Common myeloid progenitor, CD34-positive (primary cell): ENCODE results near the gene ARHGEF39.

ENCODE experiments used
- CTCF ChIA-PET: fragments of 350-600 bp; sonication (Branson Sonifier 250); formaldehyde crosslinking; loops from one replicate; lab custom pipeline; 2021; ENCODE audit warnings: antibody characterized with exemption; lab: Charles Lee
- POLR2A ChIA-PET: fragments of 350-600 bp; sonication (Branson Sonifier 250); formaldehyde crosslinking; loops from one replicate; lab custom pipeline; 2021; ENCODE audit warnings: antibody characterized with exemption; lab: Charles Lee
- DNase-seq, 3 donors: peaks; one replicate each; pipeline versions ENCODE4 v3.0.0 to v3.0.0-alpha.2; 2013
- H3K27ac ChIP-seq, 2 experiments: 1 replicate in 1 of 2; 2 replicates in 1 of 2; pipeline ENCODE4 v1.7.0; 2013; ENCODE audit warnings: inconsistent platforms in 2 of 2, low read length in 2 of 2, mild to moderate bottlenecking in 2 of 2, low read depth in 1 of 2, moderate library complexity in 1 of 2; ENCODE audit not compliant: severe bottlenecking in 2 of 2, insufficient read depth in 1 of 2, poor library complexity in 1 of 2
- H3K27me3 ChIP-seq, 5 experiments: replicated peaks in 2 of 5; 1 replicate in 3 of 5; 2 replicates in 2 of 5; pipeline versions ENCODE4 v1.6.1 to v1.7.0; 2013; ENCODE audit warnings: low read length in 4 of 5, mild to moderate bottlenecking in 2 of 5, moderate library complexity in 2 of 5, inconsistent platforms in 1 of 5; ENCODE audit not compliant: insufficient read depth in 5 of 5, control insufficient read depth in 4 of 5
- H3K36me3 ChIP-seq, 4 experiments: 1 replicate in 2 of 4; 2 replicates in 2 of 4; pipeline versions ENCODE4 v1.6.1 to v1.7.0; 2013; ENCODE audit warnings: low read length in 3 of 4, control low read depth in 1 of 4, mild to moderate bottlenecking in 1 of 4; ENCODE audit not compliant: control insufficient read depth in 4 of 4, insufficient read depth in 4 of 4
- H3K4me1 ChIP-seq, 4 experiments: 1 replicate in 3 of 4; 2 replicates in 1 of 4; pipeline versions ENCODE4 v1.6.1 to v1.7.1; 2013; ENCODE audit warnings: low read length in 3 of 4, mild to moderate bottlenecking in 3 of 4, control low read depth in 1 of 4, inconsistent platforms in 1 of 4, moderate library complexity in 1 of 4; ENCODE audit not compliant: control insufficient read depth in 4 of 4, insufficient read depth in 4 of 4; ENCODE audit errors: control extremely low read depth in 1 of 4
- H3K4me3 ChIP-seq, 7 experiments: 1 replicate in 4 of 7; 2 replicates in 3 of 7; pipeline versions ENCODE4 v1.5.1 to v1.7.0; 2013; ENCODE audit warnings: mild to moderate bottlenecking in 7 of 7, low read length in 6 of 7, moderate library complexity in 6 of 7, inconsistent platforms in 2 of 7, low read depth in 2 of 7, control low read depth in 1 of 7; ENCODE audit not compliant: insufficient read depth in 4 of 7, control insufficient read depth in 1 of 7; ENCODE audit errors: extremely low read depth in 1 of 7
- H3K9me3 ChIP-seq, 5 experiments: 1 replicate in 4 of 5; 2 replicates in 1 of 5; pipeline versions ENCODE4 v1.6.1 to v1.7.1; 2013; ENCODE audit warnings: low read length in 4 of 5, mild to moderate bottlenecking in 2 of 5, inconsistent platforms in 1 of 5, low read depth in 1 of 5, moderate library complexity in 1 of 5; ENCODE audit not compliant: control insufficient read depth in 4 of 5, insufficient read depth in 2 of 5; ENCODE audit errors: control extremely low read depth in 1 of 5
- WGBS: methylation state at CpG from one replicate; pipeline ENCODE4 v1.1.5; 2013; ENCODE audit not compliant: insufficient coverage; 5-methylcytosine and 5-hydroxymethylcytosine counted together

The ARHGEF39 gene

DNA sequence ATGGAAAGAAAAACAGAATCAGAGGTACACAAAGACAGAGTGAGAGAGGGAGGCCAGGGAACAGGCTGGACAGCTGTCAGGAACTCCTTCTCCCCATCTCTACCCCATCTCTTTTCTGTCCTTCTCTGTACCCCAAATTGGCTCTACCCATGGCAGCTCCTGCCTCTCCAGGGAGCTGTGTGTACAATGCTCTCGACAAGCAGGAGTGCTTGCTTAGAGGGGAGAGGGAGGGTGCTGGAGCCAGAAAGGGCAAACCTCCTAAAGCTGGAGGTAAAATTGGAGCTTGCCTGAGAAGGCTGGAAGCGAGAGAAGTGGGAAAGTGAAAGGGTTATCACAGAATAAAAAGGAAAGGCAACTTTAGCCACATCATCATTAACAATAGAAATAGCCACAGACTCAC, 18.3 kb upstream of the ARHGEF39 start:
- Histone ChIP-seq H3K4me1 (peaks cover 0 to 1% (median 0%) of the 10 kb centered on the region in 4 experiments), H3K36me3 (peaks cover 0 to 34% (median 6%) of the 10 kb centered on the region in 4 experiments), H3K27ac (no peak overlapping the region), H3K9me3 (no peaks in the 10 kb centered on the region), H3K27me3 (no peaks in the 10 kb centered on the region), H3K4me3 (no peak overlapping the region)
- no peak for DNase-seq
- ChIA-PET POLR2A (no interaction called here), CTCF (interaction anchor here (0.9 to 4.8 kb wide), 5 partner anchors 11 to 38 kb away, joined by 3 to 37 read pairs (median 4); no protein-coding TSS in a partner anchor)
- WGBS = 100% methylated on average over 1 of the region's 2 CpGs

DNA sequence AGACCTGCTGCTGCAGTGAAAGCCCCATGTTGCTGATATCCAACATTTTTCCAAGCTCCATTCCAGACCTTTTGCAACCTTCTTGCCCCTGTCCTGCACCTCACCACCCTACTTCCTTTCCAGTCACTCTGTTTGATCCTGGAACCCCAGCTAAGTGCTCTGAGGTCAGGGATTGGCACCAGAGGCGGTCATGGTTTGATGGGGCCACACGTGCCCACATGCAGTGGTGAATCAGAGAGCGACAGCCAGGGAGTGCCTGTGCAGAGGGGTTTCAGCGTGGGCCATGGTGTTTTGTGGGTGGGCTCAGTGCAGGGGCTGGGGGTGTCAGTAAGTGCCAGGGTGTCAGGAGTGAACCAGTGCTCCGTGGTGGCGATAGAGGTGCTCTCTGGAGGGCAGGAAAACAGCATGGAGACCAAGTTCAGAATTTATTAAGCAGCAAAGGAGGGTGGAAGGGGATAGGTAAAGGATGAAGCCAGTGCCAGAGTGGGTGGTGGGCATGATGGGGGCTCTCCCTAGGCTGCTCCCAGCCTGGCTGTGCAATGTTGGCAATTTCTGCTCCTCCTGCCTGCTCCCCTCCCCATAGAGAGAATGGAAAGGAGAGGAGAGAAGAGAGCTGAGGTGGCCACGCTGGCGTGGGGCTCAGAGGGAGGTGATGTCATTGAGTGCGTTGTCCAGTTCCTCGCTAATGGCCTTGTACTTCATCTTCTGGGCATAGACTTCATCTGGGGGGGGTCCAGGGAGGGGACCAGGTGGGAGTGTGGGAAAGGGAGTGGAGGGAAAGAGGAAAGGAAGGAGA, 17.7 kb upstream of the ARHGEF39 start:
- ChIA-PET POLR2A (no interaction called here), CTCF (interaction anchor here (1.0 to 4.8 kb wide), 3 partner anchors 11 to 37 kb away, joined by 3 to 37 read pairs (median 4); no protein-coding TSS in a partner anchor)
- WGBS = 98% methylated on average over 8 of the region's 10 CpGs
- H3K36me3 ChIP-seq = peaks cover 0 to 34% (median 6%) of the 10 kb centered on the region in 4 experiments
- no peak overlapping the region for H3K4me3 ChIP-seq
- no peaks in the 10 kb centered on the region for H3K4me1 ChIP-seq
- DNase-seq = no peak
- no peaks in the 10 kb centered on the region for H3K9me3 ChIP-seq
- H3K27ac ChIP-seq = no peak overlapping the region
- no peaks in the 10 kb centered on the region for H3K27me3 ChIP-seq

- DNase-seq = no peak
- Histone ChIP-seq H3K9me3 (no peaks in the 10 kb centered on the region), H3K27me3 (no peaks in the 10 kb centered on the region), H3K36me3 (peaks cover 0 to 34% (median 6%) of the 10 kb centered on the region in 4 experiments), H3K4me1 (no peaks in the 10 kb centered on the region), H3K4me3 (no peak overlapping the region), H3K27ac (no peak overlapping the region)
- ChIA-PET POLR2A (no interaction called here), CTCF (interaction anchor here (1.0 to 4.8 kb wide), 2 partner anchors 10 to 14 kb away, joined by 4 to 37 read pairs; no protein-coding TSS in a partner anchor)
- WGBS = 100% methylated on average over 5 of the region's 6 CpGs
These were observed 17.1 kb upstream of the ARHGEF39 start for GRCh38 chr9:35682051-35682450.

DNA sequence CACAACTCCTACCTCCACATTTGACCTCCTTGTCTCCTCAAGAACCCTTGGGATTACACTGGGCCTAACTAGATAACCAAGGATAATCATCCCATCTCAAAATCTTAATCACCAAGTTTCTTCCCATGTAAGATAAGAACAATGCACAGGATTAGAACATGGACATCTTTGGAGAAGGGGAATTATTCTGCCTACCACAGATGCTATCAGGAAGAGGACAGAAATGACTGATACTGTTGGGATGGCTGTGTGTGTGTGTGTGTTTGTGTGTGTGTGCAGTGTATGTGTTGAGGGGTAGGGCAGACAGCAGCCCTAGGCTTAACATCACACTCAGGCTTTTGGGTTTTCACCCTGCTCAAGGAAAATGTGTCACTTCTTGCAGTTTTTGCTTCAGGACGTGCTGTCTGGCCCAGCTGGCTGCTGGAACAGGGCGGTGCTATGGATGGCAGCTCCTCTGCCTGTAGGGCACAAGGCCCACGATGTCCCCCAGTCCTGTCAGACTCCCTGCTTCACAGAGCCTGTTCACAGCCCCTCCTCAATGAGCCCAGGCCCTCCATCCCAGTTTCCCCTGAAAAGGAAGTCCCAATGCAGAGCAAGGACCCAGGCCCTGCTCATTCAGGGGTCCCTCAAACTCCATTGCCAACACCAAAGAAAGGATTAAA, 16.5 kb upstream of the ARHGEF39 start:
- 97% methylated on average over 3 of the region's 3 CpGs for WGBS
- Histone ChIP-seq H3K4me1 (no peaks in the 10 kb centered on the region), H3K27me3 (no peaks in the 10 kb centered on the region), H3K36me3 (peaks cover 0 to 34% (median 6%) of the 10 kb centered on the region in 4 experiments), H3K27ac (no peak overlapping the region), H3K4me3 (no peak overlapping the region), H3K9me3 (no peaks in the 10 kb centered on the region)
- ChIA-PET CTCF (interaction anchor here (1.0 to 2.8 kb wide), 2 partner anchors 9 to 14 kb away, joined by 4 to 18 read pairs; no protein-coding TSS in a partner anchor), POLR2A (no interaction called here)
- no peak for DNase-seq

GRCh38 chr9:35680331-35681105, 15.5 kb upstream of the ARHGEF39 start:
- H3K9me3 ChIP-seq = no peaks in the 10 kb centered on the region
- no peaks in the 10 kb centered on the region for H3K27me3 ChIP-seq
- WGBS = 87% methylated on average over 11 of the region's 15 CpGs
- POLR2A ChIA-PET = no interaction called here
- no peak overlapping the region for H3K27ac ChIP-seq
- peaks cover 0 to 7% (median 6%) of the 10 kb centered on the region in 4 experiments for H3K4me1 ChIP-seq
- CTCF ChIA-PET = interaction anchor here (0.8 to 2.8 kb wide), 9 partner anchors 10 to 101 kb away, joined by 3 to 18 read pairs (median 4); partner anchors contain the start of gene CCDC107
- DNase-seq = no peak
- H3K36me3 ChIP-seq = peaks cover 0 to 33% (median 5%) of the 10 kb centered on the region in 4 experiments
- H3K4me3 ChIP-seq = no peak overlapping the region

DNA sequence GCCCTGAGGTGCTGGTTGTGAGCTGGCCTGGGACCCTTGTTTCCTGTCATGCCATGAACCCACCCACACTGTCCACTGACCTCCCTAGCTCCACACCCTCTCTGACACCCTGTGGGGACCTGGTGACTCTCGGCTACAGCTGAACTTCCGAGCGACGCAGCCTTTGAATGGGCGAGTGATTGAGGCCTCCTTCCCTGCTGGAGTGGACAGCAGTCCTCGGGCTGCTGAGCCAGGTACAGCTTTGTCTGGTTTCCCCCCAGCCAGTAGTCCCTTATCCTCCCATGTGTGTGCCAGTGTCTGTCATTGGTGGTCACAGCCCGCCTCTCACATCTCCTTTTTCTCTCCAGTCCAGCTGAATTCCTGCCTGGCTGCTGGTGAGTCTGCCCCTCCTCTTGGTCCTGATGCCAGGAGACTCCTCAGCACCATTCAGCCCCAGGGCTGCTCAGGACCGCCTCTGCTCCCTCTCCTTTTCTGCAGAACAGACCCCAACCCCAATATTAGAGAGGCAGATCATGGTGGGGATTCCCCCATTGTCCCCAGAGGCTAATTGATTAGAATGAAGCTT, 14.9 kb upstream of the ARHGEF39 start:
- H3K9me3 ChIP-seq = no peaks in the 10 kb centered on the region
- no peaks in the 10 kb centered on the region for H3K27me3 ChIP-seq
- peaks cover 0 to 26% (median 3%) of the 10 kb centered on the region in 4 experiments for H3K36me3 ChIP-seq
- no peak for DNase-seq
- WGBS = 98% methylated on average over 8 of the region's 8 CpGs
- POLR2A ChIA-PET = no interaction called here
- H3K4me1 ChIP-seq = peaks cover 0 to 12% (median 8%) of the 10 kb centered on the region in 4 experiments
- no peak overlapping the region for H3K4me3 ChIP-seq
- CTCF ChIA-PET = interaction anchor here (0.8 to 2.8 kb wide), 9 partner anchors 10 to 102 kb away, joined by 3 to 18 read pairs (median 4); partner anchors contain the start of gene CCDC107
- H3K27ac ChIP-seq = no peak overlapping the region
